ENCODE results near the gene ANKRD63. TPM values are rescaled to one million over a fixed set of nuclear protein-coding genes. Genes with fewer than 3 reads are reported as not detected.

Gene ANKRD63
- total RNA-seq, 1 experiment from 2014 or later = 0.46 TPM

DNA sequence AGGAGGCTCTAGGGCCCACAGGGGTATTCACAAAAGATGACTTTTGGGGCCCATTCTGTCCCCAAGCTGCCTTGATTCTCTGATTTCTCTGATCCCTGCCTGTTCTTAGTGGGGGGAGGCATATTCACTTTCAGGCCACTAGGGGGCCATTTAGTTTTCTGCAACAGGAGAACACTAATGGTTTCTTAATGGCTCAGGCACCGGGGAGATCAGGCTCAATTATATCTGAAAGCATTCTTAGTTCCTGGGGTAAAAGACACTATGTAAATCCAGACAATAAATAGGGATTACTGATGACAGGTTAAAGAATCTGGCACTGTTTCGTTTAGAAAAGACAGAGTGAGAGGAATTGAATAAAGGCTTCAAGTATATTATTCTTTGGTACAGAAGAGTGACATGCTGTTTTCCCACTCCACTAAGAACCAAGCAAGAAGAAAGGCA, 38.1 kb upstream of the ANKRD63 start:
- peak overlapping the region in 1 of 3 experiments; percentile 21; a peak in 1 of 7 replicates for H3K27ac Mint-ChIP-seq

More for the DNA sequence above, 38.1 kb upstream of the ANKRD63 start:
- H2BK15ac ChIP-seq (ENCODE audit: low read depth, low read length) = no peak overlapping the region
- TF ChIP-seq CTCF (conservative IDR thresholded peaks at IDR 0.05) = peak; percentile 90
- DNase-seq = no peak
- no peak overlapping the region for H4K91ac ChIP-seq (ENCODE audit: insufficient read length, low read depth, low read length)
- peaks cover 30 to 34% of the 10 kb centered on the region in 2 experiments for H3K4me1 Mint-ChIP-seq
- H2AK5ac ChIP-seq (ENCODE audit: insufficient read length, low read length) = no peak overlapping the region
- no peak overlapping the region for H2BK5ac ChIP-seq (ENCODE audit: insufficient read length, low read length)
- H3K14ac ChIP-seq (ENCODE audit: insufficient read depth, low read length) = no peak overlapping the region
- no peak overlapping the region for H2AFZ ChIP-seq (ENCODE audit: low read length)
- H3K79me1 ChIP-seq (ENCODE audit: insufficient read depth, low read depth, low read length, poor library complexity, severe bottlenecking) = no peaks in the 10 kb centered on the region
- no peak overlapping the region for H3K4me2 ChIP-seq (ENCODE audit: insufficient read depth, insufficient read length, low read length)
- H2BK120ac ChIP-seq (ENCODE audit: low read depth, low read length, poor library complexity, severe bottlenecking) = no peak overlapping the region
- H3K4me3 Mint-ChIP-seq = peak overlapping the region in 1 of 2 experiments; percentile 2; a peak in 1 of 5 replicates
- H3K79me2 ChIP-seq (ENCODE audit: insufficient read depth, low read length) = no peaks in the 10 kb centered on the region
- H4K20me1 ChIP-seq (ENCODE audit: control insufficient read depth, insufficient read depth, insufficient read length) = no peaks in the 10 kb centered on the region
- H3T11ph ChIP-seq (ENCODE audit: low read length) = no peak overlapping the region
- no peaks in the 10 kb centered on the region for H3K9me3 ChIP-seq (ENCODE audit: control insufficient read depth, low read depth, low read length)
- WGBS (ENCODE audit: extremely low coverage, insufficient read length, low lambda C conversion rate) = no CpG with 5 or more reads among the region's 2 CpGs
- H3K23ac ChIP-seq (ENCODE audit: insufficient read length, low read depth, low read length) = no peak overlapping the region
- no peak overlapping the region for H2BK20ac ChIP-seq (ENCODE audit: low read depth, low read length, poor library complexity, severe bottlenecking)
- no peak overlapping the region for H4K8ac ChIP-seq (replicated peaks; ENCODE audit: insufficient read length, low read depth, low read length)
- no peak overlapping the region for H3K18ac ChIP-seq (ENCODE audit: insufficient read length, low read depth, low read length)
- no peak overlapping the region for H2BK12ac ChIP-seq (ENCODE audit: insufficient read length, low read depth, low read length)
- peaks cover 5% of the 10 kb centered on the region; the same call in 1 of the 2 replicates for H3K4me1 ChIP-seq (ENCODE audit: insufficient read depth, low read length)
- no peak overlapping the region for H3K27ac ChIP-seq (ENCODE audit: insufficient read length, low read depth, low read length)
- no peak overlapping the region for H3K4ac ChIP-seq (ENCODE audit: low read depth, low read length)
- no peaks in the 10 kb centered on the region; the same call in 1 of the 2 replicates for H3K27me3 ChIP-seq (ENCODE audit: insufficient read depth, low read length)
- peaks cover 44% of the 10 kb centered on the region for H3K27me3 Mint-ChIP-seq (ENCODE audit: low read depth)
- no peak overlapping the region for H4K5ac ChIP-seq (ENCODE audit: insufficient read length, low read depth, low read length)
- H3K9ac ChIP-seq (ENCODE audit: extremely low read depth, insufficient read length, low read length) = no peak overlapping the region
- H3K23me2 ChIP-seq (ENCODE audit: insufficient read length, low read depth, low read length, poor library complexity, severe bottlenecking) = peaks cover 10% of the 10 kb centered on the region
- H3K36me3 Mint-ChIP-seq (ENCODE audit: insufficient read depth in 1 of 3, low read depth in 3 of 3) = peaks cover 0 to 8% (median 3%) of the 10 kb centered on the region in 3 experiments; a peak in 4 of 7 replicates
- H3K56ac ChIP-seq (ENCODE audit: insufficient read length, low read depth, low read length) = no peak overlapping the region
- H3K9me3 Mint-ChIP-seq = peaks cover 0 to 6% of the 10 kb centered on the region in 2 experiments; a peak in 1 of 5 replicates
